Measurements from ENCODE around the gene NUP62CL.
"Not testable (repeated sequence)": the region's sequence is repeated elsewhere in the genome, so short reads cannot be mapped to it uniquely, and the experiment has no call there.

The NUP62CL gene

GRCh38 chrX:107204068-107204605, 2.1 kb downstream of the NUP62CL start:
- TF ChIP-seq POLR2AphosphoS5 (IDR thresholded peaks at IDR 0.05; ENCODE audit: borderline replicate concordance, low read depth, low read length) (no peak), EZH2 (IDR thresholded peaks at IDR 0.05) (no peak), FOXP2 (optimal IDR thresholded peaks at IDR 0.05; ENCODE audit: control extremely low read depth, extremely low read length, insufficient read depth) (no peak)
- no peak for DNase-seq (ENCODE audit: low read depth, low spot score)
- H3K27ac ChIP-seq = no peak overlapping the region

GRCh38 chrX:107199491-107199890, 6.7 kb downstream of the NUP62CL start:
- no peak for TF ChIP-seq EZH2 (IDR thresholded peaks at IDR 0.05)
- no peak for TF ChIP-seq POLR2AphosphoS5 (IDR thresholded peaks at IDR 0.05; ENCODE audit: borderline replicate concordance, low read depth, low read length)
- TF ChIP-seq FOXP2 (optimal IDR thresholded peaks at IDR 0.05; ENCODE audit: control extremely low read depth, extremely low read length, insufficient read depth) = no peak
- H3K9me3 ChIP-seq (ENCODE audit: low read depth, low read length) = no peaks in the 10 kb centered on the region
- no peak for DNase-seq (ENCODE audit: low read depth, low spot score)
- no peak overlapping the region for H3K9ac ChIP-seq (ENCODE audit: insufficient read length)
- H3K27ac ChIP-seq = no peak overlapping the region
- H3K36me3 ChIP-seq (ENCODE audit: insufficient read depth, low read length) = no peaks in the 10 kb centered on the region
- no peak overlapping the region for H3K4me3 ChIP-seq

More at GRCh38 chrX:107204068-107204605, 2.1 kb downstream of the NUP62CL start:
- no peak overlapping the region for H3K4me3 ChIP-seq
- no peak overlapping the region for H3K9ac ChIP-seq (ENCODE audit: insufficient read length)
- H3K9me3 ChIP-seq (ENCODE audit: low read depth, low read length) = no peaks in the 10 kb centered on the region
- H3K36me3 ChIP-seq (ENCODE audit: insufficient read depth, low read length) = no peaks in the 10 kb centered on the region

DNA sequence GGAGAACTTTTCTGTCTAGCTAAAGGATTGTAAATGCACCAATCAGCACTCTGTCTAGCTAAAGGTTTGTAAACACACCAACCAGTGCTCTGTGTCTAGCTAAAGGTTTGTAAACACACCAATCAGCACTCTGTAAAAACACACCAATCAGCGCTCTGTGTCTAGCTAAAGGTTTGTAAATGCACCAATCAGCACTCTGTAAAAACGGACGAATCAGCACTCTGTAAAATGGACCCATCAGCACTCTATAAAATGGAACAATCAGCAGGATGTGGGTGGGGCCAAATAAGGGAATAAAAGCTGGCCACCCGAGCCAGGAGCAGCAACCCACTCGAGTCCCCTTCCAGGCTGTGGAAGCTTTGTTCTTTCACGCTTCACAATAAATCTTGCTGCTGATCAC, 8.2 kb downstream of the NUP62CL start:
- not testable (repeated sequence) for H3K9ac ChIP-seq (ENCODE audit: insufficient read length); H3K27ac ChIP-seq; H3K9me3 ChIP-seq (ENCODE audit: low read depth, low read length); H3K36me3 ChIP-seq (ENCODE audit: insufficient read depth, low read length); DNase-seq (ENCODE audit: low read depth, low spot score); H3K4me3 ChIP-seq

DNA sequence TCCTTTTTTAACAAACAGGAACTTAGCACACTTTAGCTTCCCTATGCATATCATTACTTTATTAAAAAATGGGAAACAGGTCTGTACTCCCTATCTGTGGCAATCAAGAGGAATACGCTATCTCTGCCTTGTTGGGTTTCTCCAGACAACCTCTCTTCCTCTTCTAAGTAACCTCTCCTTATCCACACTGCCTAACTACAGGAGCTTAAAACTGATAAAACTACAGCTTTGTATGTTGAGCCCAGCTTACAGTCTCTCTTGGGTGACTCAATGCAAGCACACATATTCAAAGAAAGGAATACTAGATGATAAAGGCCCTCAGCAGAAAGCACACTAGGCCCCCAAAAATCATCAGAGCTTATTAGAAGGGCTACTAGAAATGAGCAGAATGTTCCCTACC, 8.9 kb downstream of the NUP62CL start:
- Histone ChIP-seq H3K4me3 (no peak overlapping the region), H3K36me3 (ENCODE audit: insufficient read depth, low read length) (no peaks in the 10 kb centered on the region), H3K27ac (no peak overlapping the region), H3K9me3 (ENCODE audit: low read depth, low read length) (no peaks in the 10 kb centered on the region), H3K9ac (ENCODE audit: insufficient read length) (no peak overlapping the region)
- DNase-seq (ENCODE audit: low read depth, low spot score) = no peak
- TF ChIP-seq EZH2 (IDR thresholded peaks at IDR 0.05) = no peak
- no peak for TF ChIP-seq POLR2AphosphoS5 (IDR thresholded peaks at IDR 0.05; ENCODE audit: borderline replicate concordance, low read depth, low read length)
- no peak for TF ChIP-seq FOXP2 (optimal IDR thresholded peaks at IDR 0.05; ENCODE audit: control extremely low read depth, extremely low read length, insufficient read depth)

DNA sequence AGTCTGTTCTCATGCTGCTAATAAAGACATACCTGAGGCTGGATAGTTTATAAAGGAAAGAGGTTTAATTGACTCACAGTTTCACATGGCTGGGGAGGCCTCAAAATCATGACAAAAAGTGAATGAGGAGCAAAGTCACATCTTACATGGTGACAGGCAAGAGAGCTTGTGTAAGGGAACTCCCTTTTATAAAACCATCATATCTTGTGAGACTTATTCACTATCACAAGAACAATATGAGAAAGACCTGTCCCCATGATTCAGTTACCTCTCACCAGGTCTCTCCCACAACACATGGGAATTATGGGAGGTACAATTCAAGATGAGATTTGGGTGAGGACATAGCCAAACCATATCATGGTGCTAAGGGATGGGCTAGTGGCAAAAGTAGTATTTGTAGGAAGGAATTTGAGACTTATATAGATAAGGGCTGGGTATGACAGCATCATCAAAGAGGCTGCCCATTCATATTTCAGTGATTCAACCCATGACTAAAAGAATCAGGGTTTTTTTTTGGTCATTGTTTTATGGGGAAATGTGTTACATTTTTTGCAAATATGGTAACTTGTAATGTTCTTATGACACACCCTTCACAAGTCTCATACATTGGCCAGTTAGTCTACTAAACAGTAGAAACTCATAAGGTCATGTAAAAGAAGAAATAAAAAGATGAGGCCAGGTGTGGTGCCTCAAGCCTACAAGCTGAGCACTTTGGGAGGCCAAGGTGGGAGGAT, 34.7 kb downstream of the NUP62CL start:
- Histone ChIP-seq H3K9me3 (ENCODE audit: low read depth, low read length) (no peaks in the 10 kb centered on the region), H3K4me3 (no peak overlapping the region), H3K27ac (no peak overlapping the region), H3K36me3 (ENCODE audit: insufficient read depth, low read length) (no peaks in the 10 kb centered on the region), H3K9ac (ENCODE audit: insufficient read length) (no peak overlapping the region)
- no peak for TF ChIP-seq EZH2 (IDR thresholded peaks at IDR 0.05)
- TF ChIP-seq FOXP2 (optimal IDR thresholded peaks at IDR 0.05; ENCODE audit: control extremely low read depth, extremely low read length, insufficient read depth) = no peak
- TF ChIP-seq POLR2AphosphoS5 (IDR thresholded peaks at IDR 0.05; ENCODE audit: borderline replicate concordance, low read depth, low read length) = no peak
- no peak for DNase-seq (ENCODE audit: low read depth, low spot score)

DNA sequence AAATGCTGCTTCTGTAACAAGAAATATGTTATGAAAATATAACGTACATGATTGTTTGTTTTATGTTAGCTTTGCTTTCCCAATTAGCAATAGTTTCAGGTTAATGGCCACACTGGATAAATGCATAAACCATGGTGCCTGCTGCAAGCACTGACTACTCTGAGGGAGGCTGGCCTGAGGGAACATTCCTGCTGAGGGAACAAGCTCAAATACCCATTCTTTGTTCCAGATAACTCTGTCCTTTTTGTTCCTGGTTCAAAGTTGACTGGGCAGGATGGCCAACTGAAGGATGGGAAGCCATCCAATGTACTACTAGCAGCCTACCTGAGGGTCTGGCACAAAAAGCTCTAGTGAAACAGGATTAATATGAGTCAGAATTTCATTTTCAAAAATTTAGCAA, 37.5 kb downstream of the NUP62CL start:
- DNase-seq (ENCODE audit: low read depth, low spot score) = no peak
- Histone ChIP-seq H3K36me3 (ENCODE audit: insufficient read depth, low read length) (no peaks in the 10 kb centered on the region), H3K9ac (ENCODE audit: insufficient read length) (no peak overlapping the region), H3K9me3 (ENCODE audit: low read depth, low read length) (no peaks in the 10 kb centered on the region), H3K4me3 (no peak overlapping the region), H3K27ac (no peak overlapping the region)
- TF ChIP-seq FOXP2 (optimal IDR thresholded peaks at IDR 0.05; ENCODE audit: control extremely low read depth, extremely low read length, insufficient read depth) (no peak), POLR2AphosphoS5 (IDR thresholded peaks at IDR 0.05; ENCODE audit: borderline replicate concordance, low read depth, low read length) (no peak), EZH2 (IDR thresholded peaks at IDR 0.05) (no peak)

- no peaks in the 10 kb centered on the region for H3K9me3 ChIP-seq (ENCODE audit: low read depth, low read length)
- TF ChIP-seq FOXP2 (optimal IDR thresholded peaks at IDR 0.05; ENCODE audit: control extremely low read depth, extremely low read length, insufficient read depth) (no peak), POLR2AphosphoS5 (IDR thresholded peaks at IDR 0.05; ENCODE audit: borderline replicate concordance, low read depth, low read length) (no peak), EZH2 (IDR thresholded peaks at IDR 0.05) (no peak)
- no peak overlapping the region for H3K27ac ChIP-seq
- H3K36me3 ChIP-seq (ENCODE audit: insufficient read depth, low read length) = no peaks in the 10 kb centered on the region
- H3K9ac ChIP-seq (ENCODE audit: insufficient read length) = no peak overlapping the region
- DNase-seq (ENCODE audit: low read depth, low spot score) = no peak
- H3K4me3 ChIP-seq = no peak overlapping the region
Measured at GRCh38 chrX:107168257-107168656, 38.0 kb downstream of the NUP62CL start.

DNA sequence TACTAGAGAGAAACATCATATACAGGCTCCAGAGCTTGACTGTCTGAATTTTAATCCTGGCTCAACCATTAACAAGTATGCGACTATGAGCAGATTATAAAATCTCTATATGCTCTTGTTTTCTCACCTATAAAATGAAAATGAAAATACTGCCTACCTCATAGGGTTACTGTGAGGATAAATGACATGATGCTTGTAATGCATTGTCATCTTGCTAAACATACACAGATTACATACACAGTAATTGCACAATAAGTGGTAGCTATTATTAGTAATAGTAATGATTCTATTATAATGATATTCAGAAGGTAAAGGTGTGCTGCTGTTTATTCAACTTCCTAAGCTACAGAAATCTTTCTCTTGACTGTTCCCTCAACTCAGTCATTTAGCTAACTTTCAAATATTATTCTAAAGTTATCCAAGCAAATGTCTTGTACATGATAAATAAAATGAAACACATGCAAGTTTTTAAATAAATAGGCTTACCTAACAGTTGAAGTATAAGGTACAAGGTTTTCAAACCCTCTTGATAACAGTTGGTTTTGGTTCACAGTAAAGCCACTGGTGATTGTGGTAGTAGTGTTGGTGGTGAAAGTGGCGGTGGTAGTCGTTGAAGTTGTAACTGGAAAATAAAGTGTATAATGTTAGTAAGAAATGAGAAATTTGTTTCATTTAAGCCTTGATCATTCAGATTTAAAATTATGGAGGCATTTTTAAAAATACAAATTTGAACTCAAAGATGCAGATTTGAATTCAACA, 38.9 kb downstream of the NUP62CL start:
- H3K9me3 ChIP-seq (ENCODE audit: low read depth, low read length) = no peaks in the 10 kb centered on the region
- TF ChIP-seq POLR2AphosphoS5 (IDR thresholded peaks at IDR 0.05; ENCODE audit: borderline replicate concordance, low read depth, low read length) (no peak), EZH2 (IDR thresholded peaks at IDR 0.05) (no peak)
- DNase-seq (ENCODE audit: low read depth, low spot score) = no peak
- no peaks in the 10 kb centered on the region for H3K36me3 ChIP-seq (ENCODE audit: insufficient read depth, low read length)
- no peak overlapping the region for H3K9ac ChIP-seq (ENCODE audit: insufficient read length)
- H3K4me3 ChIP-seq = no peak overlapping the region
- no peak overlapping the region for H3K27ac ChIP-seq

DNA sequence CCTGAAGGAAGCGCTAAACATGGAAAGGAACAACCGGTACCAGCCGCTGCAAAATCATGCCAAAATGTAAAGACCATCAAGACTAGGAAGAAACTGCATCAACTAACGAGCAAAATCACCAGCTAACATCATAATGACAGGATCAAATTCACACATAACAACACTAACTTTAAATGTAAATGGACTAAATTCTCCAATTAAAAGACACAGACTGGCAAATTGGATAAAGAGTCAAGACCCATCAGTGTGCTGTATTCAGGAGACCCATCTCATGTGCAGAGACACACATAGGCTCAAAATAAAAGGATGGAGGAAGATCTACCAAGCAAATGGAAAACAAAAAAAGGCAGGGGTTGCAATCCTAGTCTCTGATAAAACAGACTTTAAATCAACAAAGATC, 48.6 kb downstream of the NUP62CL start:
- H3K9me3 ChIP-seq (ENCODE audit: low read depth, low read length); H3K9ac ChIP-seq (ENCODE audit: insufficient read length); H3K4me3 ChIP-seq; H3K27ac ChIP-seq; H3K36me3 ChIP-seq (ENCODE audit: insufficient read depth, low read length); DNase-seq (ENCODE audit: low read depth, low spot score): not testable (repeated sequence)

DNA sequence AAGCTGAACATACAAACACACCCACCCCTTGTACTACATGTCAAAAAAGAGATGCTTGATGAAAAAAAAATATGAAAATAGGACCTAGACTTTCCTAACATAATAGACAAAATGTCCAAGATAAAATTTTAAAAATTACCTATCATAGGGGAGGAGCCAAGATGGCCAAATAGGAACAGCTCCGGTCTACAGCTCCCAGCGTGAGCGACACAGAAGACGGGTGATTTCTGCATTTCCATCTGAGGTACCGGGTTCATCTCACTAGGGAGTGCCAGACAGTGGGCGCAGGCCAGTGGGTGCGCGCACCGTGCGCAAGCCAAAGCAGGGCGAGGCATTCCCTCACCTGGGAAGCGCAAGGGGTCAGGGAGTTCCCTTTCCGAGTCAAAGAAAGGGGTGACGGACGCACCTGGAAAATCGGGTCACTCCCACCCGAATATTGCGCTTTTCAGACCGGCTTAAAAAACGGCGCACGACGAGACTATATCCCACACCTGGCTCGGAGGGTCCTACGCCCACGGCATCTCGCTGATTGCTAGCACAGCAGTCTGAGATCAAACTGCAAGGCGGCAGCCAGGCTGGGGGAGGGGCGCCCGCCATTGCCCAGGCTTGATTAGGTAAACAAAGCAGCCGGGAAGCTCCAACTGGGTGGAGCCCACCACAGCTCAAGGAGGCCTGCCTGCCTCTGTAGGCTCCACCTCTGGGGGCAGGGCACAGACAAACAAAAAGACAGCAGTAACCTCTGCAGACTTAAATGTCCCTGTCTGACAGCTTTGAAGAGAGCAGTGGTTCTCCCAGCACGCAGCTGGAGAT, 50.4 kb downstream of the NUP62CL start:
- not testable (repeated sequence) for H3K9me3 ChIP-seq (ENCODE audit: low read depth, low read length); H3K36me3 ChIP-seq (ENCODE audit: insufficient read depth, low read length); DNase-seq (ENCODE audit: low read depth, low spot score); H3K9ac ChIP-seq (ENCODE audit: insufficient read length); H3K27ac ChIP-seq; H3K4me3 ChIP-seq

Data from SK-N-MC (cell line).